Kidney glomerular epithelial cell (primary cell): Measurements from ENCODE around the gene SPIRE1.

Experiments used
- DNase-seq: peaks from one replicate; lab custom pipeline; 2025; lab: John Stamatoyannopoulos, UW

The SPIRE1 gene

GRCh38 chr18:12657684-12658425 is at the start of gene SPIRE1:
TSS of gene SPIRE1 (minus strand) at chr18:12658107. CDS start at chr18:12657866, 241 bp downstream.
- peak; percentile 33 for DNase-seq

- peak; percentile 8 for DNase-seq
Observed at GRCh38 chr18:12703664-12704063, 45.8 kb upstream of the SPIRE1 start.

GRCh38 chr18:12703096-12703567 is 45.2 kb upstream of the SPIRE1 start:
- no peak for DNase-seq

- peak; percentile 79 for DNase-seq
Observed at GRCh38 chr18:12702221-12703095, 44.6 kb upstream of the SPIRE1 start, which contains the start of the genes CEP76 and PSMG2. TSS of gene CEP76 (minus strand) at chr18:12702723. CDS start at chr18:12702548, 175 bp downstream. TSS of gene PSMG2 (plus strand) at chr18:12703042. CDS start at chr18:12703108, 66 bp downstream.

GRCh38 chr18:12701161-12701560 is 43.3 kb upstream of the SPIRE1 start:
- DNase-seq: no peak

- no peak for DNase-seq
Observed at GRCh38 chr18:12699747-12700146, 41.8 kb upstream of the SPIRE1 start.

- peak; percentile 29 for DNase-seq
Observed at GRCh38 chr18:12694032-12694431, 36.1 kb upstream of the SPIRE1 start.

- no peak for DNase-seq
Observed at GRCh38 chr18:12692206-12692605, 34.3 kb upstream of the SPIRE1 start.

- no peak for DNase-seq
Observed at GRCh38 chr18:12689256-12689850, 31.4 kb upstream of the SPIRE1 start.

GRCh38 chr18:12686100-12686499 is 28.2 kb upstream of the SPIRE1 start:
- peak; percentile 8 for DNase-seq

- peak; percentile 4 for DNase-seq
Observed at GRCh38 chr18:12679183-12679786, 21.4 kb upstream of the SPIRE1 start.

- no peak for DNase-seq
Observed at GRCh38 chr18:12668041-12668440, 10.1 kb upstream of the SPIRE1 start.

GRCh38 chr18:12659904-12660605 is 2.1 kb upstream of the SPIRE1 start:
- peak; percentile 75 for DNase-seq

- DNase-seq: peak; percentile 9
Observed at GRCh38 chr18:12658426-12659138, 675 bp upstream of the SPIRE1 start.

- no peak for DNase-seq
Observed at GRCh38 chr18:12656938-12657683, 796 bp downstream of the SPIRE1 start.

- DNase-seq: no peak
Observed at GRCh38 chr18:12656605-12656937, 1.3 kb downstream of the SPIRE1 start.

GRCh38 chr18:12654971-12655370 is 2.9 kb downstream of the SPIRE1 start:
- no peak for DNase-seq

- no peak for DNase-seq
Observed at GRCh38 chr18:12652861-12653401, 5.0 kb downstream of the SPIRE1 start.

- DNase-seq: no peak
Observed at GRCh38 chr18:12651651-12652050, 6.3 kb downstream of the SPIRE1 start.

- no peak for DNase-seq
Observed at GRCh38 chr18:12647773-12648172, 10.1 kb downstream of the SPIRE1 start.
